Loucy (cell line): Measurements from ENCODE around the gene EPN1.

Experiments
- CTCF ChIP-seq: fragments of 200-600 bp; sonication (generic); conservative IDR thresholded peaks from 2 replicates; pipeline ENCODE4 v1.5.1; 2014; ENCODE audit warnings: mild to moderate bottlenecking, antibody characterized with exemption, low read length
- EZH2phosphoT487 ChIP-seq: fragments of 200-600 bp; IDR thresholded peaks from 2 replicates; pipeline ENCODE4 v1.6.1; 2018; ENCODE audit warnings: antibody characterized with exemption, mild to moderate bottlenecking, moderate library complexity, borderline replicate concordance

GRCh38 chr19:55641426-55642152 lies 33.4 kb upstream of the EPN1 start:
- TF ChIP-seq CTCF (no peak), EZH2phosphoT487 (no peak)
